ENCODE data around the gene PPFIBP1. TPM values are rescaled to one million over a fixed set of nuclear protein-coding genes. Genes with fewer than 3 reads are reported as not detected.

Gene PPFIBP1
- total and polyA plus RNA-seq, 2 of the 4 experiments (the other 2 are of a cell fraction) = 30.4 to 72.2 TPM

- H3K18ac ChIP-seq (ENCODE audit: low read depth, low read length) = no peak overlapping the region
- peaks cover 4% of the 10 kb centered on the region for H3K36me3 ChIP-seq (ENCODE audit: control insufficient read depth, insufficient read depth, low read length)
- H3K23ac ChIP-seq (ENCODE audit: low read depth, low read length) = no peak overlapping the region
- no peak overlapping the region for H2BK20ac ChIP-seq (ENCODE audit: low read depth, low read length)
- H3K27ac ChIP-seq (ENCODE audit: insufficient read depth, low read length) = no peak overlapping the region
- H4K5ac ChIP-seq (ENCODE audit: low read depth, low read length) = no peak overlapping the region
- in situ Hi-C loops (cut with MboI; ENCODE audit: low sequenced_read_pairs) = no loop called here
- CTCF ChIA-PET = no interaction called here
- no peak overlapping the region for H3K56ac ChIP-seq (ENCODE audit: extremely low read depth, insufficient read depth, low read length)
- TF ChIP-seq MAZ (IDR thresholded peaks at IDR 0.05; ENCODE audit: borderline replicate concordance, low read depth, low read length) (no peak), BHLHE40 (IDR thresholded peaks at IDR 0.05; ENCODE audit: low read depth, low read length) (no peak), FOS (IDR thresholded peaks at IDR 0.05; ENCODE audit: low read depth, low read length) (no peak), RFX5 (IDR thresholded peaks at IDR 0.05; ENCODE audit: low read depth, low read length) (no peak), MXI1 (IDR thresholded peaks at IDR 0.05; ENCODE audit: borderline replicate concordance, low read depth, low read length) (no peak), CEBPB (IDR thresholded peaks at IDR 0.05; ENCODE audit: low read depth, low read length) (no peak), NFE2L2 (IDR thresholded peaks at IDR 0.05; ENCODE audit: low read depth, low read length) (no peak), CHD1 (IDR thresholded peaks at IDR 0.05; ENCODE audit: low read depth, low read length) (no peak), CTCF (conservative IDR thresholded peaks at IDR 0.05; ENCODE audit: low read depth, low read length) (no peak), MAFK (IDR thresholded peaks at IDR 0.05; ENCODE audit: low read depth, low read length) (no peak), ELK1 (IDR thresholded peaks at IDR 0.05; ENCODE audit: borderline replicate concordance, low read depth, low read length) (no peak)
- TF ChIP-seq, protein P1, sequence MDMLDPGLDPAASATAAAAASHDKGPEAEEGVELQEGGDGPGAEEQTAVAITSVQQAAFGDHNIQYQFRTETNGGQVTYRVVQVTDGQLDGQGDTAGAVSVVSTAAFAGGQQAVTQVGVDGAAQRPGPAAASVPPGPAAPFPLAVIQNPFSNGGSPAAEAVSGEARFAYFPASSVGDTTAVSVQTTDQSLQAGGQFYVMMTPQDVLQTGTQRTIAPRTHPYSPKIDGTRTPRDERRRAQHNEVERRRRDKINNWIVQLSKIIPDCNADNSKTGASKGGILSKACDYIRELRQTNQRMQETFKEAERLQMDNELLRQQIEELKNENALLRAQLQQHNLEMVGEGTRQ (IDR thresholded peaks at IDR 0.05; ENCODE audit: low read depth, low read length) = no peak
- no peak overlapping the region for H3K4me3 ChIP-seq (ENCODE audit: insufficient read depth, low read depth, low read length)
- H4K91ac ChIP-seq (ENCODE audit: insufficient read depth, low read depth, low read length) = no peak overlapping the region
- H4K8ac ChIP-seq (ENCODE audit: low read depth in 2 of 2, low read length in 2 of 2) = no peak overlapping the region
- peaks cover 47 to 83% of the 10 kb centered on the region in 2 experiments for H3K79me1 ChIP-seq (ENCODE audit: low read depth in 1 of 2, low read length in 2 of 2)
- no peak overlapping the region for H3K14ac ChIP-seq (replicated peaks; ENCODE audit: low read depth, low read length)
- peaks cover 17% of the 10 kb centered on the region; the same call in 1 of the 2 replicates for H4K20me1 ChIP-seq (ENCODE audit: insufficient read depth, low read length)
- DNase-seq = no peak
- no peak for ATAC-seq (ENCODE audit: low read depth)
- no peaks in the 10 kb centered on the region for H3K9me3 ChIP-seq (ENCODE audit: control insufficient read depth, insufficient read depth, low read length)
- H2AK5ac ChIP-seq (ENCODE audit: low read depth, low read length) = no peak overlapping the region
- intact Hi-C loops (cut with micrococcal nuclease) = no loop called here
- dilution Hi-C loops (cut with HindIII; ENCODE audit: low sequenced_read_pairs, unreplicated experiment) = no loop called here
- H2AK9ac ChIP-seq (replicated peaks; ENCODE audit: low read depth, low read length, poor library complexity) = no peak overlapping the region
- peaks cover 15% of the 10 kb centered on the region for H3K9me1 ChIP-seq (ENCODE audit: insufficient read depth, low read length)
- BruUV-seq (replicated peaks) = no TSS peak
- no CpG with 5 or more reads among the region's 4 CpGs for WGBS, 2 experiments (ENCODE audit: extremely low coverage in 2 of 2, insufficient read length in 1 of 2)
- peaks cover 4% of the 10 kb centered on the region; the same call in 1 of the 2 replicates for H3K4me1 ChIP-seq (ENCODE audit: control insufficient read depth, insufficient read depth, low read length)
- POLR2A ChIA-PET (ENCODE audit: unreplicated experiment) = no interaction called here
- no peak overlapping the region for H2AFZ ChIP-seq (replicated peaks; ENCODE audit: low read length, poor library complexity)
- H2BK15ac ChIP-seq (ENCODE audit: low read depth, low read length) = no peak overlapping the region
- H3K4me2 ChIP-seq (ENCODE audit: low read depth, low read length) = no peak overlapping the region
- H3K4ac ChIP-seq (ENCODE audit: low read depth, low read length) = no peak overlapping the region
- H2BK5ac ChIP-seq (ENCODE audit: low read depth, low read length, poor library complexity, severe bottlenecking) = no peak overlapping the region
- H2BK120ac ChIP-seq (ENCODE audit: low read depth, low read length) = no peak overlapping the region
- H3K9ac ChIP-seq (ENCODE audit: low read depth, low read length) = no peak overlapping the region
- no peaks in the 10 kb centered on the region for H3K27me3 ChIP-seq (ENCODE audit: control insufficient read depth, insufficient read depth, low read length)
Measured at GRCh38 chr12:27588776-27589175, 64.8 kb downstream of the PPFIBP1 start.

Measured in IMR-90 (cell line).